PC-3 (cell line): ENCODE results near the gene ARMC3. TPM values are rescaled to one million over a fixed set of nuclear protein-coding genes. Genes with fewer than 3 reads are reported as not detected.

ENCODE experiments used
- ATAC-seq: fragments of 200-7000 bp; cut with Tn5 transposase; 2 replicates; pipeline ENCODE4 v1.9.1; 2020; ENCODE audit warnings: mild to moderate bottlenecking, moderate library complexity
- BruUV-seq: library from RNA; stranded (reverse); fragments of 400-500 nt; replicated peaks from 2 replicates; lab custom pipeline; 2021; lab: Mats Ljungman, UMichigan
- CTCF ChIA-PET: fragments of 300-600 bp; sonication (Branson Sonifier 250); formaldehyde crosslinking; loops from one replicate; lab custom pipeline; 2022; ENCODE audit warnings: antibody characterized with exemption; lab: Charles Lee
- POLR2A ChIA-PET: fragments of 300-600 bp; sonication (Branson Sonifier 250); formaldehyde crosslinking; loops from one replicate; lab custom pipeline; 2022; ENCODE audit warnings: antibody characterized with exemption; ENCODE audit not compliant: unreplicated experiment; lab: Charles Lee
- DNase-seq: peaks from one replicate; pipeline ENCODE4 v3.0.0-alpha.2; 2015
- H2AFZ ChIP-seq: fragments of 300-600 bp; sonication (generic); 2 replicates; pipeline ENCODE4 v1.6.0; 2016; ENCODE audit warnings: antibody characterized with exemption, low read length
- H3F3A ChIP-seq: fragments of 300-600 bp; sonication (generic); one replicate; pipeline ENCODE4 v1.6.0; 2017; ENCODE audit warnings: antibody characterized with exemption, low read length, control low read depth, mild to moderate bottlenecking; ENCODE audit not compliant: unreplicated experiment
- H3K27ac ChIP-seq: fragments of 300-600 bp; sonication (generic); 2 replicates; pipeline ENCODE4 v1.5.1; 2016; ENCODE audit warnings: mild to moderate bottlenecking, low read length
- H3K27me3 ChIP-seq: fragments of 300-600 bp; sonication (generic); 2 replicates; pipeline ENCODE4 v1.6.1; 2016; ENCODE audit warnings: low read length, mixed read lengths
- H3K36me3 ChIP-seq: fragments of 300-600 bp; sonication (generic); 2 replicates; pipeline ENCODE4 v1.6.1; 2016; ENCODE audit warnings: low read depth, mixed run types, low read length, mixed read lengths
- H3K4me1 ChIP-seq: fragments of 300-600 bp; sonication (generic); 2 replicates; pipeline ENCODE4 v1.5.1; 2016; ENCODE audit warnings: low read length; ENCODE audit not compliant: insufficient read depth
- H3K4me2 ChIP-seq: fragments of 300-600 bp; sonication (generic); 2 replicates; pipeline ENCODE4 v1.6.0; 2016; ENCODE audit warnings: low read length
- H3K4me3 ChIP-seq: fragments of 300-600 bp; sonication (generic); 2 replicates; pipeline ENCODE4 v1.5.1; 2016; ENCODE audit warnings: mild to moderate bottlenecking, low read length, mixed read lengths
- H3K79me2 ChIP-seq: fragments of 300-600 bp; sonication (generic); 2 replicates; pipeline ENCODE4 v1.6.1; 2017; ENCODE audit warnings: low read length, mixed read lengths
- H3K9ac ChIP-seq: fragments of 300-600 bp; sonication (generic); 2 replicates; pipeline ENCODE4 v1.6.0; 2016; ENCODE audit warnings: mild to moderate bottlenecking, low read length
- H3K9me2 ChIP-seq: fragments of 300-600 bp; sonication (generic); replicated peaks from 2 replicates; pipeline ENCODE4 v1.6.1; 2016; ENCODE audit warnings: mixed run types, low read length, mixed read lengths
- H3K9me3 ChIP-seq: fragments of 300-600 bp; sonication (generic); 2 replicates; pipeline ENCODE4 v1.6.1; 2016; ENCODE audit warnings: low read length, mixed read lengths
- H4K20me1 ChIP-seq: fragments of 300-600 bp; sonication (generic); 2 replicates; pipeline ENCODE4 v1.6.1; 2016; ENCODE audit warnings: low read length, mixed read lengths
- EZH2 ChIP-seq: fragments of 300-600 bp; sonication (generic); IDR thresholded peaks from one replicate; pipeline ENCODE4 v1.6.1; 2017; ENCODE audit warnings: antibody characterized with exemption, mild to moderate bottlenecking, low read length; ENCODE audit not compliant: unreplicated experiment
- EZH2phosphoT487 ChIP-seq: fragments of 300-600 bp; sonication (generic); IDR thresholded peaks from 2 replicates; pipeline ENCODE4 v1.6.1; 2018; ENCODE audit warnings: mild to moderate bottlenecking, antibody characterized with exemption, low read length, borderline replicate concordance
- intact Hi-C: fragments of 100-400 bp; cut with micrococcal nuclease; formaldehyde crosslinking; loops from 2 replicates; pipeline ENCODE4 v1.9.0; 2023
- total RNA-seq: library from RNA; depleted of rRNA; stranded (reverse); fragments of >200 nt; gene quantifications from 2 replicates; pipeline ENCODE4 v1.2.3, GENCODE V29; 2014
- TF ChIP-seq, protein P1 (sequence below): fragments of 300-600 bp; sonication (generic); conservative IDR thresholded peaks from 2 replicates; pipeline ENCODE4 v1.5.1; 2017; ENCODE audit warnings: antibody characterized with exemption, low read depth, mild to moderate bottlenecking, low read length

ARMC3 gene
- total RNA-seq, 1 experiment from 2014 or later = 0.18 TPM

DNA sequence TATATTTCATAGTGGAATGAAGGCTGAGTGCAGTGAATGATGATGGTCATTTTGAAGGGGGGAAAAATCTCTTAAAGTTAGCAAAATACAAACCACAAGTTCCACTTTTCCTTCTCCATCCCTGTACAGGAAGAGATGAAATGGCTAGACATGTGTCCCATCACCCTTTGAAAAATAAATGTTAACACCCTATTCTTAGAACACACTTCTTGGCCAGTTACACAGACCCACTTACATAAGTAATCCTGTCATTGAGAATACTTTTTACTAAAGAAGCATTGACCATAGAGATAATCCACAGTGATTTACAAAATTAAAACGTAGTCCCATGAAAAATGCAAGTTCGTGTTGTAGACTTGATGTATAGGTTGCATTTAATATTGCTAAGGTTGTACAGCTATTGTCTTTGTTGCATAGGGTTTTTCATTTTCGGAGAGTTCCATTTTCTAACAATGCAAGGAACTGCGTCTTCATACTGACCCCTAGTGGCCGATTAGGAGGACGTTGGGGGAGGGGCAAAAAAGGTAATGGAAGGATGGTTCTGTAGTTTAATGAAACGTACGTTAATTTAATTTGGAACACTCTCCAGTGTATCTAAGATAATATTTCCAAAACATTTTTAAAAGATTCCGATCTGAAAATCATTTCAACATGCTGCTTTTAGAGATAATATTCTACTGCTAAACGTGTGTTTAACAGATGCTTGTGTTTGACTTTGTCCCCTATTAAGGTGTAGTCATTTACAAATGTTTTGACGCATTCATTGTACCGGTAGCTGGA is 60.9 kb downstream of the ARMC3 start:
- no peak overlapping the region for H3K9ac ChIP-seq
- ChIA-PET CTCF (interaction anchor here (0.6 to 0.7 kb wide), 2 partner anchors 995 to 1737 kb away, joined by 4 to 8 read pairs; no protein-coding TSS in a partner anchor), POLR2A (no interaction called here)
- no peaks in the 10 kb centered on the region for H3K36me3 ChIP-seq
- BruUV-seq = no TSS peak
- no peaks in the 10 kb centered on the region for H3F3A ChIP-seq
- H3K4me1 ChIP-seq = no peaks in the 10 kb centered on the region
- no peaks in the 10 kb centered on the region for H3K9me2 ChIP-seq
- no peak for TF ChIP-seq EZH2
- TF ChIP-seq, protein P1, sequence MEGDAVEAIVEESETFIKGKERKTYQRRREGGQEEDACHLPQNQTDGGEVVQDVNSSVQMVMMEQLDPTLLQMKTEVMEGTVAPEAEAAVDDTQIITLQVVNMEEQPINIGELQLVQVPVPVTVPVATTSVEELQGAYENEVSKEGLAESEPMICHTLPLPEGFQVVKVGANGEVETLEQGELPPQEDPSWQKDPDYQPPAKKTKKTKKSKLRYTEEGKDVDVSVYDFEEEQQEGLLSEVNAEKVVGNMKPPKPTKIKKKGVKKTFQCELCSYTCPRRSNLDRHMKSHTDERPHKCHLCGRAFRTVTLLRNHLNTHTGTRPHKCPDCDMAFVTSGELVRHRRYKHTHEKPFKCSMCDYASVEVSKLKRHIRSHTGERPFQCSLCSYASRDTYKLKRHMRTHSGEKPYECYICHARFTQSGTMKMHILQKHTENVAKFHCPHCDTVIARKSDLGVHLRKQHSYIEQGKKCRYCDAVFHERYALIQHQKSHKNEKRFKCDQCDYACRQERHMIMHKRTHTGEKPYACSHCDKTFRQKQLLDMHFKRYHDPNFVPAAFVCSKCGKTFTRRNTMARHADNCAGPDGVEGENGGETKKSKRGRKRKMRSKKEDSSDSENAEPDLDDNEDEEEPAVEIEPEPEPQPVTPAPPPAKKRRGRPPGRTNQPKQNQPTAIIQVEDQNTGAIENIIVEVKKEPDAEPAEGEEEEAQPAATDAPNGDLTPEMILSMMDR = peak; percentile 90
- H2AFZ ChIP-seq = peak overlapping the region; percentile 41; the same call in 1 of the 2 replicates
- no peaks in the 10 kb centered on the region for H4K20me1 ChIP-seq
- no peaks in the 10 kb centered on the region for H3K27me3 ChIP-seq
- peak; percentile 55 for ATAC-seq
- H3K9me3 ChIP-seq = no peaks in the 10 kb centered on the region
- H3K4me2 ChIP-seq = peak overlapping the region; percentile 70
- intact Hi-C loops = loop anchor here (1.0 to 10.0 kb wide), 7 partner anchors 80 to 996 kb away; partner anchors contain the start of gene PIP4K2A
- no peak overlapping the region for H3K27ac ChIP-seq
- no peaks in the 10 kb centered on the region for H3K79me2 ChIP-seq
- DNase-seq = peak; percentile 73
- H3K4me3 ChIP-seq = peak overlapping the region; percentile 33; the same call in 1 of the 2 replicates

DNA sequence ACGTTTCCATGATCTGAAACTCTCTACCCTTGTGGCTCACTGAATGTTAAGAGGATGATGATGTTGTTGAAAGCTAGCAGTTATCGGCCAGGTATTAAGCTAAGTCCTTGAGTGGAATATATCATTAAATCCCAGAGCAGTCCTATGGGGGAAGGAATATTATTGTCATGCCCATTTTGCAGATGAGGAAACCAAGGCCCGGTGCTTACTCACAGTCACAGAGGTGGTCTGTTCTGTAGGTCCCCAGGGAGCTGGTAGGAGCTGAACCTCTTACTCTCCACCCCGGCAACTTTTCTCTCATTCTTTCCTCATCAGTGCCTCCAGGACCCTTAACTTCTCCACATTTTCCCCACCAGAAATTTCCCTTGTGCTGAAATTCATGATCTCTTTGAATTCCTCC is 62.6 kb downstream of the ARMC3 start:
- Histone ChIP-seq H2AFZ (no peak overlapping the region), H3K9me3 (no peaks in the 10 kb centered on the region), H3K4me3 (no peak overlapping the region), H3F3A (no peaks in the 10 kb centered on the region), H3K4me2 (no peak overlapping the region), H3K9me2 (no peaks in the 10 kb centered on the region), H3K9ac (no peak overlapping the region), H3K27ac (no peak overlapping the region), H3K4me1 (no peaks in the 10 kb centered on the region), H3K27me3 (no peaks in the 10 kb centered on the region; the same call in 1 of the 2 replicates), H3K36me3 (no peaks in the 10 kb centered on the region), H3K79me2 (no peaks in the 10 kb centered on the region), H4K20me1 (no peaks in the 10 kb centered on the region)
- DNase-seq = no peak
- TF ChIP-seq, protein P1 = no peak
- TF ChIP-seq EZH2 (no peak), EZH2phosphoT487 (no peak)
- POLR2A ChIA-PET = no interaction called here
- CTCF ChIA-PET = no interaction called here
- intact Hi-C loops = no loop called here
- ATAC-seq = no peak
- BruUV-seq = no TSS peak

DNA sequence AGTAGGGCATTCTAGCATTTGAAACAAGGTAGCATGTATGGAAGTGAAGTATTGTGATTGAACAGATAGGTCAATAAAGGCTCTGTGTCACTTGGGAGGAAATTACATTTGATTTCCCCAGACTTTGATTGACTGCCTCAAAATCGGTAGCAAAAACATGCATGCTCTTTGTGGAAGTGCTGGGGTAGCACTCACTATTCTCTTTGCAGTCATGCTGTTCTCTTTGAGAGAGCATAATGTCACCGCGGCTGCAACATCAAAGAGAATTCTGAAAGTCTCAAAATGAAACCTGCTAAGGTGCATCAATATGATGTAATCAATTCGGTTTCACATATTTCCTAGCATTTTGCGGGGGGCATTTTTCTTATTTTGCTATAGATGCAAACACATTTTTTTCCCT is 64.2 kb downstream of the ARMC3 start:
- no peaks in the 10 kb centered on the region; the same call in 1 of the 2 replicates for H3K27me3 ChIP-seq
- no peaks in the 10 kb centered on the region for H3K79me2 ChIP-seq
- H3F3A ChIP-seq = no peaks in the 10 kb centered on the region
- TF ChIP-seq EZH2 (no peak), EZH2phosphoT487 (no peak)
- TF ChIP-seq, protein P1 = no peak
- ChIA-PET POLR2A (no interaction called here), CTCF (no interaction called here)
- H3K4me2 ChIP-seq = no peak overlapping the region
- H3K9ac ChIP-seq = no peak overlapping the region
- H3K4me1 ChIP-seq = no peaks in the 10 kb centered on the region
- no peak overlapping the region for H3K27ac ChIP-seq
- DNase-seq (no peak), ATAC-seq (no peak)
- H3K36me3 ChIP-seq = no peaks in the 10 kb centered on the region
- H4K20me1 ChIP-seq = no peaks in the 10 kb centered on the region
- no peaks in the 10 kb centered on the region for H3K9me2 ChIP-seq
- BruUV-seq = no TSS peak
- H2AFZ ChIP-seq = no peak overlapping the region
- H3K9me3 ChIP-seq = no peaks in the 10 kb centered on the region
- intact Hi-C loops = no loop called here
- H3K4me3 ChIP-seq = no peak overlapping the region
